Measurements from ENCODE around the gene NAPA. TPM values are rescaled to one million over a fixed set of nuclear protein-coding genes. Genes with fewer than 3 reads are reported as not detected.

Gene NAPA
- total RNA-seq, 2 experiments from 2014 or later, result 67.3 to 70.4 TPM

DNA sequence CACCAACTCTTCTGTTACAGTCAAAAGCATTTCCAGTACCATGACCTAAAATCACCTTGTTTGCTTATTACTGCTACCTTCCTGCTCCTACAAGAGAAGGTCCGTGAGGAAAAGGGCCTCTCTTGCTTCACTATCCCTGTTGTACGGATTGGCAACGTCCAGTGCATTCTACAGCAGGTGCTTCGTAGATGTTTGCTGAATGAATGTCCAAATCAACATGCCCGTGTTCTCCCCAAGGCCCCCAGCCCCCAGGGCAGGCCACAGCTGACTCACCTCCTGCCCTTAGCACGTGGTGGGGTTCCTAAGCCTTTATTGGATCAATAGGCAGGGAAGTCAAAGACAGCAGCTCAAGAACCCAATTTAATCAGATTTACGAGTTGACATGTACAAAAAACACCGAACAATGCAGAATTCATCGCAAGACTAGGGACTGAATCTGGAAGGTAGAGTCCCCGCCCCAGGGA, 5.5 kb upstream of the NAPA start:
- Mint-ChIP-seq H3K36me3 (no peaks in the 10 kb centered on the region), H3K9me3 (no peaks in the 10 kb centered on the region), H3K27me3 (peaks cover 2% of the 10 kb centered on the region), H3K4me1 (ENCODE audit: low read depth) (peaks cover 33% of the 10 kb centered on the region), H3K4me3 (no peak overlapping the region), H3K27ac (no peak overlapping the region)
- DNase-seq, result no peak
- intact Hi-C loops (cut with micrococcal nuclease), result no loop called here
- ChIA-PET POLR2A (no interaction called here), CTCF (interaction anchor here (1.4 to 3.3 kb wide), 2 partner anchors 84 to 187 kb away, joined by 4 to 14 read pairs; no protein-coding TSS in a partner anchor)

DNA sequence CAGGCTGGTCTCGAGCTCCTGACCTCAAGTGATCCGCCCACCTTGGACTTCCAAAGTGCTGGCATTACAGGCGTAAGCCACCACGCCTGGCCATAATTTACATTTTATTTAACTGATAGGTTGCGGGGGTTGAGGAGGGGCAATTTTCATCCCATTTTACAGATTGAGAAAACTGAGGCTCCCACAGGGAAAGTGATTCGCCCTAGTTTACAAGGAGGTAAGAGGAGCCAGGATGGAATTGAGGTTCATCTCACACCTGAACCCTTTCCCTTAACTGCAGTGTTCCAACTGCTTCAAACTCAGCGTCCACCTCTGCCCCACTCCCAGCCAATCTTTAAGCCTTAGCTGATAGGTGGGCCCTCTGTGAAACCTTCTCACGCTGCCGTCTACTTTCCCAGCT, 4.0 kb upstream of the NAPA start:
- intact Hi-C loops (cut with micrococcal nuclease), result loop anchor here (10.0 kb wide), 3 partner anchors 56 to 806 kb away; partner anchors contain the start of genes EMP3 and ZNF541
- DNase-seq, result no peak
- Mint-ChIP-seq H3K4me3 (no peak overlapping the region), H3K27me3 (peaks cover 2% of the 10 kb centered on the region), H3K4me1 (ENCODE audit: low read depth) (peaks cover 45% of the 10 kb centered on the region), H3K27ac (no peak overlapping the region), H3K36me3 (peaks cover 7% of the 10 kb centered on the region), H3K9me3 (no peaks in the 10 kb centered on the region)
- POLR2A ChIA-PET, result no interaction called here
- CTCF ChIA-PET, result interaction anchor here (1.0 to 3.3 kb wide), 2 partner anchors 83 to 194 kb away, joined by 3 to 14 read pairs; partner anchors contain the start of gene EHD2

DNA sequence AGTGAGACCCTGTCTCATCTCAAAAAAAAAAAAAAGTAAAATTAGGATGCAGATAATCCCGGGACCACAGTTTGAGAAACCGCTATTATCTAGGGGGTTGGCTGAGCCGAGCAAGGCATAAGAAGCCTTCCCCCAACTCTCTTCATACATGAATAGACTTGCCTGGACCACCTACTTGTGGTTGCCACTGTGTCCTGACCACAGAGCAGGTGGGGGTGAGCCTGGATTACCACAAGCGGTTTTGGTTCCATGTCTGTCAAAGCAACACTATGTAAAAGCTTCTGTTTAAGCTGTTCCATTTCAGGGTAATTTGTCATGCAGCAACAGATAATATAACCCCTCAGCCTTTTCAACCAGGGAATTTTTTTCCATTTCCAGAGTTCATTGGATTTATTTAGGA, 3.3 kb upstream of the NAPA start:
- POLR2A ChIA-PET, result no interaction called here
- intact Hi-C loops (cut with micrococcal nuclease), result loop anchor here (10.0 kb wide), 3 partner anchors 57 to 807 kb away; partner anchors contain the start of genes EMP3 and ZNF541
- CTCF ChIA-PET, result interaction anchor here (1.0 to 3.3 kb wide), 2 partner anchors 82 to 195 kb away, joined by 3 to 14 read pairs; partner anchors contain the start of gene EHD2
- no peaks in the 10 kb centered on the region for H3K9me3 Mint-ChIP-seq
- H3K27ac Mint-ChIP-seq, result no peak overlapping the region
- H3K4me3 Mint-ChIP-seq, result no peak overlapping the region
- DNase-seq, result peak; percentile 73
- peaks cover 52% of the 10 kb centered on the region for H3K4me1 Mint-ChIP-seq (ENCODE audit: low read depth)
- no peaks in the 10 kb centered on the region for H3K27me3 Mint-ChIP-seq
- peaks cover 7% of the 10 kb centered on the region for H3K36me3 Mint-ChIP-seq

DNA sequence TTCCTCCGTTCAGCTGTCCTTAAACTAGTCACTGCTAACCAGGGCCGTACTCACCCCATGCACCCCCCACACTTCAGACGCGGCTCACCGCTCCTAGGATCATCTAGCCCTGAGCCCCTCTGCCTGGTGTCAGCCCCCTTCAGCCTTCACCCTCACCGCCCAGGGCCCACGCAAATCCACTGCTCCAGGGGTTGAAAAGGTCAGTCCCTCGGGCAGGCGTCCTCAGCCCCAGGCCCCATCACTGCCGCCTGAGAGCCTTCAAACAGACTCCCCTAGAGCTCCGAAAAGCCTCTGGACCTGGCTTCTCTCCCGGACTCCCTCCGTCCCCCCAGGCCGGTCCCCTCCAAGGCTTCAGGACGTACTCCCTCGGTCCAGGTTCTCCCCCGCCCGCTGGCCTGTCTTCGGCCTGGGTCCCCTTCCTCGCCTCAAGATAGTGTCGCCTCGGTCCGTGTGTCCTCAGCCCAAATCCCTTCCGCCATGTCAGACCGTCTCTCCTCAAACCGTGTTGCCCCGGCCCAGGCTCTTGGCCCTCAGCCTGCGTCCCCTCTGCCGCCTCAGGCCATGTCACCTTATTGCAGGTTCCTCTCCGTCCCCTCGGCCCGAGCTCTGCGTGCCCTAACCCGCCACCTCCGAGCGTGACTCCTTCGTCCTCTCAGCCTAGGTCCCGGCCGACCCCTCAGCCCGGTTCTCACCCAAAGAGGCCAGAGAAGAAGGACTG, 553 bp downstream of the NAPA start:
- intact Hi-C loops (cut with micrococcal nuclease), result loop anchor here (2.0 to 10.0 kb wide), 4 partner anchors 60 to 810 kb away; partner anchors contain the start of genes BICRA, EMP3 and ZNF541

DNA sequence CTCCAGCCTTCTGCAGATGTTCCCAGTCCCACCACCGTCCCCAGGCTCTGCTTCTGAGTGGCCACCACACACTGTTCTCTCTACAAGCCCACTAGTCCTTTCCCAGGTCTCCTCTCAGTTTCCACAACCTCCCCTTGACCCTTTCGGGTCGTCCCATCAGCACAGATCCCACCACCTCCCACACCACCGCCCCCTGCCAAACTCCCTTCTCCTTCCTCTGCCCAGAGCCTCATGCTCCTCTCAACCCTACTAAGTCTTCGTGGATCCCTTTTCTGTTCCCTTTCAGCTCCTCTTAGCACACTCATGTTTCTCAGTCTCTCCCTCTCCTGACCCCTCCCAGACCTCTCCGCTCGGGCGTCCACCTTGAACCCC, 1.9 kb downstream of the NAPA start:
- intact Hi-C loops (cut with micrococcal nuclease), result loop anchor here (10.0 kb wide), 3 partner anchors 62 to 812 kb away; partner anchors contain the start of genes EMP3 and ZNF541
- DNase-seq, result no peak
- ChIA-PET CTCF (interaction anchor here (0.6 to 1.3 kb wide), 2 partner anchors 29 to 78 kb away, joined by 4 read pairs; partner anchors contain the start of gene KPTN), POLR2A (interaction anchor here (0.9 kb wide), 1 partner anchor 29 kb away, joined by 3 read pairs; the partner anchor contains the start of gene KPTN)
- H3K36me3 Mint-ChIP-seq, result peaks cover 7% of the 10 kb centered on the region
- no peaks in the 10 kb centered on the region for H3K27me3 Mint-ChIP-seq
- H3K9me3 Mint-ChIP-seq, result no peaks in the 10 kb centered on the region
- H3K27ac Mint-ChIP-seq, result peak overlapping the region; percentile 61
- peak overlapping the region; percentile 98 for H3K4me3 Mint-ChIP-seq
- H3K4me1 Mint-ChIP-seq (ENCODE audit: low read depth), result peaks cover 73% of the 10 kb centered on the region

More for the DNA sequence above, 553 bp downstream of the NAPA start:
- Mint-ChIP-seq H3K27ac (peak overlapping the region; percentile 95), H3K4me1 (ENCODE audit: low read depth) (peaks cover 74% of the 10 kb centered on the region), H3K36me3 (peaks cover 7% of the 10 kb centered on the region), H3K4me3 (peak overlapping the region; percentile 98), H3K9me3 (no peaks in the 10 kb centered on the region), H3K27me3 (no peaks in the 10 kb centered on the region)
- ChIA-PET CTCF (interaction anchor here (0.6 to 3.2 kb wide), 5 partner anchors 17 to 254 kb away, joined by 3 to 53 read pairs (median 4); partner anchors contain the start of gene DHX34), POLR2A (interaction anchor here (0.8 to 0.9 kb wide), 2 partner anchors 20 to 31 kb away, joined by 3 read pairs; partner anchors contain the start of gene KPTN)
- DNase-seq, result peak; percentile 22

DNA sequence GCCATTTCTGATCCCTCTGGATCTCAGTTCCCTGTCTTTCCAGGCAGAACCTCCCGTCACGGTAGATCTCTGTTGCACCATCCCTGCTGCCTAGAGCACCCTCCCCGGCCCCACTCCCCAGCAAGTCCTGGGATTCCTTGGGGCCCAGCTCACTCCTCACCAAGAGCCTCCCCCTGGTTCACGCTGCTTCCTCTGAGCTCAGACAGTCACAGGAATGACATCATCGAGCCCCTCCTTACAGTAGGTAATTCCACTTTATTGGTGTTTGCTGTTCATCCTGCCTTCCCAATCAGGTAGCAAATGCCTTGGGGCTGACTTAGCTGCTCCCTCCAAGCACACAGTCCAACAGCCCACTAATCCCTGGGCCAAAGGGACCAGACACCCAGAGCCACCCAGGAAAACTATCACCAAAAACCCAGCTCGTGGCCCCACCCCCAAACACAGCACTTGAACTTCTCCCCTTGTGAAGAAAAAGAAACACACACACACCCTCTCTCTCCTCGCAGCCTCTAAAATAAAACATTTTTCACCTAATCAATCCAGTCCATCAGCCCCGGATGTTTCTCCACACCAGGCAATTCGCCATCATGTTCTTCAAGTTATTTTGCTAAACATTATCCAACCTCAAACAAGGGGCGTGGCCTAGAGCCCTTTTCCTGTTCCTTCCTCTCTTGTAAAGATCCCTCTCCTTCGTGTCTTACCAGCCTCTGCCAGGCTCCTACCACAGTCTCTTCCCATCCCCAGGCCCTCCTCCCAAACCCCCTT, 2.5 kb downstream of the NAPA start:
- no peaks in the 10 kb centered on the region for H3K27me3 Mint-ChIP-seq
- H3K36me3 Mint-ChIP-seq, result peaks cover 7% of the 10 kb centered on the region
- intact Hi-C loops (cut with micrococcal nuclease), result loop anchor here (10.0 kb wide), 3 partner anchors 62 to 812 kb away; partner anchors contain the start of genes EMP3 and ZNF541
- ChIA-PET POLR2A (interaction anchor here (2.1 kb wide), 1 partner anchor 28 kb away, joined by 7 read pairs; the partner anchor contains the start of gene KPTN), CTCF (interaction anchor here (0.6 to 3.8 kb wide), 3 partner anchors 28 to 77 kb away, joined by 4 to 17 read pairs (median 4); partner anchors contain the start of gene KPTN)
- H3K4me1 Mint-ChIP-seq (ENCODE audit: low read depth), result peaks cover 71% of the 10 kb centered on the region
- no peak for DNase-seq
- H3K9me3 Mint-ChIP-seq, result no peaks in the 10 kb centered on the region
- peak overlapping the region; percentile 98 for H3K4me3 Mint-ChIP-seq
- H3K27ac Mint-ChIP-seq, result peak overlapping the region; percentile 61

DNA sequence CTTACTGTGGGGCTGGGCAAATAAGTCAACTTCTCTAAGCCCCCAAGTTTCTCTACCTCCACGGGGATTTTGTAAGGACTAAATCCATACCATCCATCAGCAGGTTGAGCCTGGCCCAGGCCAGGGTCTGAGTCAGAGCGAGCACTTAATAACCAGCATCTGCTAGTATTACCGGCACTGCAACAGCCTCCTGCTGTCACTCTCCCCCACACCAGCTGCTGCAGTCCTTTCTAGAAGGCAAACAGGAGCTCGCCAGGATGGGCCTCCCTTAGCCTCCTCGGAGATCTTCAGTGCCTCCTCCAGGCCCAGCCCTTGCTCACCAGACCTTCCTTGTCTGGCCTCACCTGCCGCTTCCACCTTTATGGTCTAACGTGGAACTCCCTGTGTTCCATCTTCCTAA, 3.2 kb downstream of the NAPA start:
- ChIA-PET POLR2A (interaction anchor here (2.1 kb wide), 1 partner anchor 28 kb away, joined by 7 read pairs; the partner anchor contains the start of gene KPTN), CTCF (interaction anchor here (1.3 to 3.8 kb wide), 3 partner anchors 28 to 75 kb away, joined by 4 to 17 read pairs (median 4); partner anchors contain the start of gene KPTN)
- H3K4me1 Mint-ChIP-seq (ENCODE audit: low read depth), result peaks cover 66% of the 10 kb centered on the region
- no peak for DNase-seq
- no peaks in the 10 kb centered on the region for H3K27me3 Mint-ChIP-seq
- intact Hi-C loops (cut with micrococcal nuclease), result loop anchor here (10.0 kb wide), 3 partner anchors 63 to 813 kb away; partner anchors contain the start of genes EMP3 and ZNF541
- H3K27ac Mint-ChIP-seq, result peak overlapping the region; percentile 25
- H3K9me3 Mint-ChIP-seq, result no peaks in the 10 kb centered on the region
- no peak overlapping the region for H3K4me3 Mint-ChIP-seq
- H3K36me3 Mint-ChIP-seq, result peaks cover 7% of the 10 kb centered on the region

DNA sequence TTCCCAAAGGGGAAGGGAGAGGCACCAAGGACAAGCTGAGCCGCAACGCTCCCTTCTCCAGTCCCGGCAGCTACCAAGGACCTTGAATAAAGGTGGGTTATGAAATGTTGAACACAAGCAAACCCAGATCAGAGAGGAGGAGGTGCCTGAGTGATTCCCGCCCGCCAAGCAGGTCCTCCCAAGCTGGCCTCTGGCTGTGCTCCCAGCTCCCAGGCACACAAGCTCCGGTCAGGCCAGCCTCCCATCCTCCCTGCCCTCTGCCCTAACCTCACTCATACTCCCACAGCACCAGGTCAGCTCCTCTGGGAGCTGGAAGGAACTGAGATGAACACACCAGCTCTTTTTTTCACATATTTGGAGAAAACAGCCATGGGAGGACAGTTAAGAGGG, 3.7 kb downstream of the NAPA start:
- ChIA-PET POLR2A (interaction anchor here (2.1 kb wide), 1 partner anchor 27 kb away, joined by 7 read pairs; the partner anchor contains the start of gene KPTN), CTCF (interaction anchor here (0.9 to 3.8 kb wide), 3 partner anchors 27 to 197 kb away, joined by 3 to 17 read pairs (median 4); partner anchors contain the start of gene KPTN)
- Mint-ChIP-seq H3K9me3 (no peaks in the 10 kb centered on the region), H3K36me3 (peaks cover 7% of the 10 kb centered on the region), H3K27ac (no peak overlapping the region), H3K4me3 (no peak overlapping the region), H3K27me3 (no peaks in the 10 kb centered on the region), H3K4me1 (ENCODE audit: low read depth) (peaks cover 60% of the 10 kb centered on the region)
- intact Hi-C loops (cut with micrococcal nuclease), result loop anchor here (10.0 kb wide), 3 partner anchors 64 to 814 kb away; partner anchors contain the start of genes EMP3 and ZNF541
- no peak for DNase-seq

DNA sequence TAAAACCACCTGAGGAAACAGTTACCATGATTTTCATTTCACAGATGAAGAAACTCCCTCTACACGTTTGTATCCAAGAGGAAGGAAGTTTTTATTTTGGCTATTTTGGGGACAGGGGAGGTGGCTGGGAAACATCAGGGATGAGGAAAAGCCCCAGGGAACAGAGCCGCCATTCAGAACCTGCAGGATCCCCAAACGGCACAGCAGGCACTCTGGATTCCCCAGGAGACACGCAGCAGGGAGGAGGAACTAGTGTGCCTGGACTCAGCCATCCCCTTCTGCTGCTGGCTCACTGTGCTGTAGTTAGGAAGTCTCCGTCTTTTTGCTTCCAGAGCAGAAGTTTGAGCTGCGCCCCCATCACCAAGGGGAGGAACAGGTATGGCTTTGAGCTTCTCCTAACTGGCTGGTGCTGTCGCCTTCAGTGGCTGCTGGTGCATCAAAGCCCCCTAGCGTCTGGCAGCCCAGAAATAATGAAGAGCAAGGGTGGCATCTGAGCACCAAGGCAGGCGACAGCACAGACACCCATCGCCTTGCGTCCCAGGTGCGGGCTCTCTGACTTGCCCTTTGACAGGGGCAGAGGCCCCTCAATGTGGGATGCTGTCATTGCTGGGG, 4.2 kb downstream of the NAPA start:
- H3K27ac Mint-ChIP-seq, result no peak overlapping the region

DNA sequence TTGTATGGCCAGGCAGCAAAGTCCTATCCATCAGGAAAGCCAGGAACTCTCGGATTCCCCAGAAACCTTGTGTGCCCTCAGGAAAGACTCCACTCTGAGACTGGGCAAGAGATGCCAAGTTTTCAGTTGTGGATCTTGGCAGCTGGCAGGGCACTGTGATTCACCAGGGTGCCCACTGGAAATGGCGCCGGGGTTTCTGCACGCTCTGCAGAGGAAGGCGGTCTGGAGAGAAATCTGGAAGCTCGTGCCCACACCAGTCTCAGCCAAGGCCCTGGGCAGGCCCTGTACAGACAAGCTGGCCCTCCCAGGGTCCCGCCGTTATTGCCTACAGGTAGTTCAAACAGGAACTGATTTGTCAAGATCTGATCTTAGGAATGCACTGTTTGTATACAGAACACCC, 4.9 kb downstream of the NAPA start:
- intact Hi-C loops (cut with micrococcal nuclease), result loop anchor here (10.0 kb wide), 3 partner anchors 65 to 815 kb away; partner anchors contain the start of genes EMP3 and ZNF541
- CTCF ChIA-PET, result interaction anchor here (0.9 to 3.8 kb wide), 3 partner anchors 74 to 189 kb away, joined by 3 to 17 read pairs (median 3); no protein-coding TSS in a partner anchor
- Mint-ChIP-seq H3K4me3 (no peak overlapping the region), H3K36me3 (peaks cover 7% of the 10 kb centered on the region), H3K9me3 (no peaks in the 10 kb centered on the region), H3K27me3 (no peaks in the 10 kb centered on the region), H3K4me1 (ENCODE audit: low read depth) (peaks cover 50% of the 10 kb centered on the region), H3K27ac (peak overlapping the region; percentile 21)
- DNase-seq, result no peak
- POLR2A ChIA-PET, result interaction anchor here (2.1 kb wide), 1 partner anchor 26 kb away, joined by 7 read pairs; the partner anchor contains the start of gene KPTN

More for the DNA sequence above, 4.2 kb downstream of the NAPA start:
- Mint-ChIP-seq H3K9me3 (no peaks in the 10 kb centered on the region), H3K27me3 (no peaks in the 10 kb centered on the region), H3K4me1 (ENCODE audit: low read depth) (peaks cover 56% of the 10 kb centered on the region), H3K4me3 (no peak overlapping the region), H3K36me3 (peaks cover 7% of the 10 kb centered on the region)
- DNase-seq, result no peak
- ChIA-PET POLR2A (interaction anchor here (2.1 kb wide), 1 partner anchor 27 kb away, joined by 7 read pairs; the partner anchor contains the start of gene KPTN), CTCF (interaction anchor here (0.9 to 3.8 kb wide), 4 partner anchors 27 to 197 kb away, joined by 3 to 17 read pairs (median 4); partner anchors contain the start of gene KPTN)
- intact Hi-C loops (cut with micrococcal nuclease), result loop anchor here (10.0 kb wide), 3 partner anchors 64 to 814 kb away; partner anchors contain the start of genes EMP3 and ZNF541

Measured in activated CD4-positive, alpha-beta memory T cell treated with anti-CD3 and anti-CD28 coated beads for 36 hours (primary cell).